Measurements from ENCODE around the gene LRRC27.

DNA sequence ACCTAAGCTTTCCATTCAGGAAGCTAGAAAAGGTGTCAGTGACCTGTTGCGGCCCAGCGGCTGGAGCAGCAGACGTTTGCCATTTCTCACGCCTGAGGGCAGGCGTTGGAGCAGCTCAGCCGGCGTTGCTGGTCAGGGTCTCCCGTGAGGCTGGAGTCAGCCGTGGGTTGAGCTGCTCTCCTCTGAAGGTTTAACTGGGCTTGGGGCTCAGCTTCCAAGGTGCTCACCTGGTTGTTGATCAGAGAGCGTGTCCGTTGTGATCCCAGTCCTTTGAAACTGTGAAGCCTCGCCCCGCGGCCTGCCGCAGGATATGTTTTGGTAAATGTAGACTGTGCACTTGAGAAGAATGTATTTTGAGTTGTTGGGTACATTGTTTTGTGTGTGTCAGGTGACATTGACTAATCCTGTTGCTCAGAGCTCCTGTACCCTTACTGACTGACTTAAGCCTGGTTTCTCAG is 44.4 kb downstream of the LRRC27 start:
- TF ChIP-seq, protein P1, sequence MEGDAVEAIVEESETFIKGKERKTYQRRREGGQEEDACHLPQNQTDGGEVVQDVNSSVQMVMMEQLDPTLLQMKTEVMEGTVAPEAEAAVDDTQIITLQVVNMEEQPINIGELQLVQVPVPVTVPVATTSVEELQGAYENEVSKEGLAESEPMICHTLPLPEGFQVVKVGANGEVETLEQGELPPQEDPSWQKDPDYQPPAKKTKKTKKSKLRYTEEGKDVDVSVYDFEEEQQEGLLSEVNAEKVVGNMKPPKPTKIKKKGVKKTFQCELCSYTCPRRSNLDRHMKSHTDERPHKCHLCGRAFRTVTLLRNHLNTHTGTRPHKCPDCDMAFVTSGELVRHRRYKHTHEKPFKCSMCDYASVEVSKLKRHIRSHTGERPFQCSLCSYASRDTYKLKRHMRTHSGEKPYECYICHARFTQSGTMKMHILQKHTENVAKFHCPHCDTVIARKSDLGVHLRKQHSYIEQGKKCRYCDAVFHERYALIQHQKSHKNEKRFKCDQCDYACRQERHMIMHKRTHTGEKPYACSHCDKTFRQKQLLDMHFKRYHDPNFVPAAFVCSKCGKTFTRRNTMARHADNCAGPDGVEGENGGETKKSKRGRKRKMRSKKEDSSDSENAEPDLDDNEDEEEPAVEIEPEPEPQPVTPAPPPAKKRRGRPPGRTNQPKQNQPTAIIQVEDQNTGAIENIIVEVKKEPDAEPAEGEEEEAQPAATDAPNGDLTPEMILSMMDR (IDR thresholded peaks at IDR 0.05; ENCODE audit: insufficient read depth, low read length) = no peak
- no peak for TF ChIP-seq POLR2AphosphoS5 (IDR thresholded peaks at IDR 0.05; ENCODE audit: low read depth)
- TF ChIP-seq, protein P2, sequence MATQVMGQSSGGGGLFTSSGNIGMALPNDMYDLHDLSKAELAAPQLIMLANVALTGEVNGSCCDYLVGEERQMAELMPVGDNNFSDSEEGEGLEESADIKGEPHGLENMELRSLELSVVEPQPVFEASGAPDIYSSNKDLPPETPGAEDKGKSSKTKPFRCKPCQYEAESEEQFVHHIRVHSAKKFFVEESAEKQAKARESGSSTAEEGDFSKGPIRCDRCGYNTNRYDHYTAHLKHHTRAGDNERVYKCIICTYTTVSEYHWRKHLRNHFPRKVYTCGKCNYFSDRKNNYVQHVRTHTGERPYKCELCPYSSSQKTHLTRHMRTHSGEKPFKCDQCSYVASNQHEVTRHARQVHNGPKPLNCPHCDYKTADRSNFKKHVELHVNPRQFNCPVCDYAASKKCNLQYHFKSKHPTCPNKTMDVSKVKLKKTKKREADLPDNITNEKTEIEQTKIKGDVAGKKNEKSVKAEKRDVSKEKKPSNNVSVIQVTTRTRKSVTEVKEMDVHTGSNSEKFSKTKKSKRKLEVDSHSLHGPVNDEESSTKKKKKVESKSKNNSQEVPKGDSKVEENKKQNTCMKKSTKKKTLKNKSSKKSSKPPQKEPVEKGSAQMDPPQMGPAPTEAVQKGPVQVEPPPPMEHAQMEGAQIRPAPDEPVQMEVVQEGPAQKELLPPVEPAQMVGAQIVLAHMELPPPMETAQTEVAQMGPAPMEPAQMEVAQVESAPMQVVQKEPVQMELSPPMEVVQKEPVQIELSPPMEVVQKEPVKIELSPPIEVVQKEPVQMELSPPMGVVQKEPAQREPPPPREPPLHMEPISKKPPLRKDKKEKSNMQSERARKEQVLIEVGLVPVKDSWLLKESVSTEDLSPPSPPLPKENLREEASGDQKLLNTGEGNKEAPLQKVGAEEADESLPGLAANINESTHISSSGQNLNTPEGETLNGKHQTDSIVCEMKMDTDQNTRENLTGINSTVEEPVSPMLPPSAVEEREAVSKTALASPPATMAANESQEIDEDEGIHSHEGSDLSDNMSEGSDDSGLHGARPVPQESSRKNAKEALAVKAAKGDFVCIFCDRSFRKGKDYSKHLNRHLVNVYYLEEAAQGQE (IDR thresholded peaks at IDR 0.05; ENCODE audit: insufficient replicate concordance, low read depth) = no peak
- TF ChIP-seq GABPA (IDR thresholded peaks at IDR 0.05; ENCODE audit: low read depth) = no peak

Measured in HL-60 (cell line).